ENCODE results near the gene CNOT1.

- TF ChIP-seq CTCF (conservative IDR thresholded peaks at IDR 0.05; ENCODE audit: low read length) (no peak), EZH2phosphoT487 (IDR thresholded peaks at IDR 0.05; ENCODE audit: borderline replicate concordance) (no peak)
Measured at GRCh38 chr16:58582971-58583765, 46.5 kb downstream of the CNOT1 start.

All from Loucy (cell line).